HG02588 (cell line): ENCODE data around the gene PDE9A.

Experiments used
- ATAC-seq: cut with Tn5 transposase; IDR thresholded peaks from one replicate; pipeline ENCODE4 v1.9.1; 2021; ENCODE audit warnings: mild to moderate bottlenecking, moderate library complexity; ENCODE audit not compliant: unreplicated experiment

Gene PDE9A

GRCh38 chr21:42670058-42670880, 16.8 kb downstream of the PDE9A start:
- ATAC-seq = no peak

GRCh38 chr21:42670884-42671283, 17.5 kb downstream of the PDE9A start:
- ATAC-seq = no peak

GRCh38 chr21:42671778-42672593, 18.6 kb downstream of the PDE9A start:
- ATAC-seq = no peak

- ATAC-seq = no peak
Measured at GRCh38 chr21:42672699-42673458, 19.5 kb downstream of the PDE9A start.

- ATAC-seq = no peak
Measured at GRCh38 chr21:42673633-42674328, 20.4 kb downstream of the PDE9A start.

GRCh38 chr21:42674351-42674940, 21.0 kb downstream of the PDE9A start:
- ATAC-seq = no peak

GRCh38 chr21:42675403-42675802, 22.0 kb downstream of the PDE9A start:
- ATAC-seq = no peak

- ATAC-seq = no peak
Measured at GRCh38 chr21:42676808-42677207, 23.4 kb downstream of the PDE9A start.

GRCh38 chr21:42677339-42678321, 24.2 kb downstream of the PDE9A start:
- ATAC-seq = no peak

GRCh38 chr21:42678618-42679295, 25.3 kb downstream of the PDE9A start:
- ATAC-seq = no peak

- ATAC-seq = no peak
Measured at GRCh38 chr21:42679319-42680057, 26.1 kb downstream of the PDE9A start.

GRCh38 chr21:42680058-42680330, 26.6 kb downstream of the PDE9A start:
- no peak for ATAC-seq

- no peak for ATAC-seq
Measured at GRCh38 chr21:42680429-42680828, 27.0 kb downstream of the PDE9A start.

GRCh38 chr21:42681296-42682206, 28.1 kb downstream of the PDE9A start:
- ATAC-seq = no peak

- no peak for ATAC-seq
Measured at GRCh38 chr21:42682661-42683210, 29.3 kb downstream of the PDE9A start.

GRCh38 chr21:42683371-42684108, 30.1 kb downstream of the PDE9A start:
- no peak for ATAC-seq
